ENCODE data around the gene TCIRG1.

DNA sequence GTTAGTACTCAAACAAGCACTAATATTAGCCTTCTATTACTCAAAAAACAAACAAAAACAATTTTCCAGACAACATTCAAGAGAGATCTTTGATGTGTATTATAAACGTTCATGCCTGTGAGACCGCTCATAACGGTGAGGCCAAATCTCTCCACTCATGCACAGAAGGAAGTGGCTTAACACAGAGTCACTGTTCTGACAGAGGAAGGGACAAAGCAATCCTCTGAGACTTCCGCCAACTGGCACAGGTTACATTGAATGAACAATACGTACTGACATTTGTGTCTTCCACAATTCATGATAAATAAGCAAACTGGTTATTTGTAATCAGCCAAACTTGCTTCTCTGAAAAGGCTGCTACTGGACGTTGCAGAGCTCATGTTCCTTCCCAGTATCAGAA is 51.9 kb downstream of the TCIRG1 start:
- TF ChIP-seq, protein P1, sequence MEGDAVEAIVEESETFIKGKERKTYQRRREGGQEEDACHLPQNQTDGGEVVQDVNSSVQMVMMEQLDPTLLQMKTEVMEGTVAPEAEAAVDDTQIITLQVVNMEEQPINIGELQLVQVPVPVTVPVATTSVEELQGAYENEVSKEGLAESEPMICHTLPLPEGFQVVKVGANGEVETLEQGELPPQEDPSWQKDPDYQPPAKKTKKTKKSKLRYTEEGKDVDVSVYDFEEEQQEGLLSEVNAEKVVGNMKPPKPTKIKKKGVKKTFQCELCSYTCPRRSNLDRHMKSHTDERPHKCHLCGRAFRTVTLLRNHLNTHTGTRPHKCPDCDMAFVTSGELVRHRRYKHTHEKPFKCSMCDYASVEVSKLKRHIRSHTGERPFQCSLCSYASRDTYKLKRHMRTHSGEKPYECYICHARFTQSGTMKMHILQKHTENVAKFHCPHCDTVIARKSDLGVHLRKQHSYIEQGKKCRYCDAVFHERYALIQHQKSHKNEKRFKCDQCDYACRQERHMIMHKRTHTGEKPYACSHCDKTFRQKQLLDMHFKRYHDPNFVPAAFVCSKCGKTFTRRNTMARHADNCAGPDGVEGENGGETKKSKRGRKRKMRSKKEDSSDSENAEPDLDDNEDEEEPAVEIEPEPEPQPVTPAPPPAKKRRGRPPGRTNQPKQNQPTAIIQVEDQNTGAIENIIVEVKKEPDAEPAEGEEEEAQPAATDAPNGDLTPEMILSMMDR (conservative IDR thresholded peaks at IDR 0.05), result no peak
- TF ChIP-seq ZFX (IDR thresholded peaks at IDR 0.05), result no peak
